HepG2 (cell line): ENCODE measurements around the gene CHD9. TPM values are rescaled to one million over a fixed set of nuclear protein-coding genes. Genes with fewer than 3 reads are reported as not detected.

Experiments
- CBFB ChIP-seq: sonication (generic); formaldehyde crosslinking; IDR thresholded peaks from 2 replicates; pipeline ENCODE4 v1.4.0; 2020; ENCODE audit warnings: missing genetic modification reagents
- FIP1L1 ChIP-seq: fragments of 200-400 bp; formaldehyde crosslinking; IDR thresholded peaks from 2 replicates; pipeline ENCODE4 v1.6.1; 2018; ENCODE audit warnings: low read depth, mild to moderate bottlenecking, low read length, moderate library complexity, borderline replicate concordance; ENCODE audit not compliant: insufficient read depth
- HINFP ChIP-seq: sonication (generic); formaldehyde crosslinking; IDR thresholded peaks from 2 replicates; pipeline ENCODE4 v1.4.0; 2020; ENCODE audit warnings: low read depth, mild to moderate bottlenecking, missing genetic modification reagents
- NPAS2 ChIP-seq: sonication (generic); formaldehyde crosslinking; IDR thresholded peaks from 2 replicates; pipeline ENCODE4 v1.8.0; 2022; ENCODE audit warnings: mild to moderate bottlenecking, missing genetic modification reagents, borderline replicate concordance
- PLRG1 ChIP-seq: fragments of 450-650 bp; conservative IDR thresholded peaks from 2 replicates; pipeline ENCODE4 v1.6.1; 2016
- SIX1 ChIP-seq: sonication (generic); formaldehyde crosslinking; IDR thresholded peaks from 2 replicates; pipeline ENCODE4 v1.4.0; 2020; ENCODE audit warnings: missing genetic modification reagents, borderline replicate concordance
- SRF ChIP-seq: IDR thresholded peaks from 2 replicates; pipeline ENCODE4 v1.6.1; 2011; ENCODE audit warnings: mild to moderate bottlenecking, low read depth, low read length, moderate library complexity
- ZNF333 ChIP-seq: sonication (generic); formaldehyde crosslinking; IDR thresholded peaks from 2 replicates; pipeline ENCODE4 v1.4.0; 2020; ENCODE audit warnings: mild to moderate bottlenecking, missing genetic modification reagents, borderline replicate concordance
- ZNF354B ChIP-seq: sonication (generic); formaldehyde crosslinking; IDR thresholded peaks from 2 replicates; pipeline ENCODE4 v1.8.0; 2022; ENCODE audit warnings: mild to moderate bottlenecking, missing genetic modification reagents
- ZNF619 ChIP-seq: sonication (generic); formaldehyde crosslinking; IDR thresholded peaks from 2 replicates; pipeline ENCODE4 v1.4.0; 2020; ENCODE audit warnings: mild to moderate bottlenecking, missing genetic modification reagents
- ZNF747 ChIP-seq: sonication (generic); formaldehyde crosslinking; IDR thresholded peaks from 2 replicates; pipeline ENCODE4 v1.8.1; 2023; ENCODE audit warnings: missing genetic modification reagents, mild to moderate bottlenecking, borderline replicate concordance
- ZNF878 ChIP-seq: sonication (generic); formaldehyde crosslinking; IDR thresholded peaks from 2 replicates; pipeline ENCODE4 v1.8.1; 2023; ENCODE audit warnings: mild to moderate bottlenecking, missing genetic modification reagents, moderate library complexity
- ZSCAN9 ChIP-seq: IDR thresholded peaks from 2 replicates; pipeline ENCODE4 v1.6.1; 2016; ENCODE audit warnings: borderline replicate concordance
- polyA plus RNA-seq, 8 experiments: library from polyadenylated mRNA; depleted of rRNA in 3 of 8; stranded (reverse) in 7 of 8; unstranded in 1 of 8; fragments of >200 nt; fragmentation: Illumina TruSeq in 4 of 8; extraction: Trizol in 4 of 8; gene quantifications; 2 replicates each; pipeline versions ENCODE4 v1.2.1 to v1.2.3, GENCODE V29; 2011 to 2016; ENCODE audit warnings: low read depth in 4 of 8, missing spikeins in 1 of 8, mixed read lengths in 1 of 8; ENCODE audit not compliant: insufficient read depth in 1 of 8
- total RNA-seq, 5 experiments: library from RNA; depleted of rRNA; stranded (reverse); fragments of >200 nt; fragmentation: Illumina TruSeq; extraction: Trizol; gene quantifications; 2 replicates each; pipeline ENCODE4 v1.2.3, GENCODE V29; 2016; ENCODE audit warnings: low read depth in 1 of 5
- TF ChIP-seq, protein P1 (sequence below): sonication (generic); formaldehyde crosslinking; IDR thresholded peaks from 2 replicates; pipeline ENCODE4 v1.5.0; 2020; ENCODE audit warnings: mild to moderate bottlenecking, missing genetic modification reagents
- TF ChIP-seq, protein P2 (sequence below): sonication (generic); formaldehyde crosslinking; IDR thresholded peaks from 2 replicates; pipeline ENCODE4 v1.8.0; 2022; ENCODE audit warnings: mild to moderate bottlenecking, missing genetic modification reagents
- TF ChIP-seq, protein P3 (sequence below): sonication (generic); formaldehyde crosslinking; IDR thresholded peaks from 2 replicates; pipeline ENCODE4 v1.4.0; 2020; ENCODE audit warnings: missing genetic modification reagents
- TF ChIP-seq, protein P4 (sequence below): sonication (generic); formaldehyde crosslinking; IDR thresholded peaks from 2 replicates; pipeline ENCODE4 v1.4.0; 2020; ENCODE audit warnings: missing genetic modification reagents, mild to moderate bottlenecking, borderline replicate concordance
- TF ChIP-seq, protein P5 (sequence below): sonication (generic); formaldehyde crosslinking; conservative IDR thresholded peaks from 2 replicates; pipeline ENCODE4 v1.8.0; 2022; ENCODE audit warnings: low read depth, missing genetic modification reagents

The CHD9 gene
- total and polyA plus RNA-seq, 2 of the 13 experiments (the other 11 are each of a cell fraction or from before 2014, with no cell fraction given) = 23.4 to 27.7 TPM

- 0 out of 2 replicates have a peak, but pooled peaks have one; percentile 47 for TF ChIP-seq NPAS2 (CRISPR knock-in tag)
- TF ChIP-seq HINFP (CRISPR knock-in tag) = no peak
- TF ChIP-seq SRF = no peak
- TF ChIP-seq FIP1L1 = no peak
- TF ChIP-seq, protein P1, sequence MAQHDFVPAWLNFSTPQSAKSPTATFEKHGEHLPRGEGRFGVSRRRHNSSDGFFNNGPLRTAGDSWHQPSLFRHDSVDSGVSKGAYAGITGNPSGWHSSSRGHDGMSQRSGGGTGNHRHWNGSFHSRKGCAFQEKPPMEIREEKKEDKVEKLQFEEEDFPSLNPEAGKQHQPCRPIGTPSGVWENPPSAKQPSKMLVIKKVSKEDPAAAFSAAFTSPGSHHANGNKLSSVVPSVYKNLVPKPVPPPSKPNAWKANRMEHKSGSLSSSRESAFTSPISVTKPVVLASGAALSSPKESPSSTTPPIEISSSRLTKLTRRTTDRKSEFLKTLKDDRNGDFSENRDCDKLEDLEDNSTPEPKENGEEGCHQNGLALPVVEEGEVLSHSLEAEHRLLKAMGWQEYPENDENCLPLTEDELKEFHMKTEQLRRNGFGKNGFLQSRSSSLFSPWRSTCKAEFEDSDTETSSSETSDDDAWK (CRISPR knock-in tag) = no peak
- TF ChIP-seq, protein P2, sequence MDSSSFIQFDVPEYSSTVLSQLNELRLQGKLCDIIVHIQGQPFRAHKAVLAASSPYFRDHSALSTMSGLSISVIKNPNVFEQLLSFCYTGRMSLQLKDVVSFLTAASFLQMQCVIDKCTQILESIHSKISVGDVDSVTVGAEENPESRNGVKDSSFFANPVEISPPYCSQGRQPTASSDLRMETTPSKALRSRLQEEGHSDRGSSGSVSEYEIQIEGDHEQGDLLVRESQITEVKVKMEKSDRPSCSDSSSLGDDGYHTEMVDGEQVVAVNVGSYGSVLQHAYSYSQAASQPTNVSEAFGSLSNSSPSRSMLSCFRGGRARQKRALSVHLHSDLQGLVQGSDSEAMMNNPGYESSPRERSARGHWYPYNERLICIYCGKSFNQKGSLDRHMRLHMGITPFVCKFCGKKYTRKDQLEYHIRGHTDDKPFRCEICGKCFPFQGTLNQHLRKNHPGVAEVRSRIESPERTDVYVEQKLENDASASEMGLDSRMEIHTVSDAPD (CRISPR knock-in tag) = no peak
- TF ChIP-seq SIX1 (CRISPR knock-in tag) = no peak
- no peak for TF ChIP-seq ZNF878 (CRISPR knock-in tag)
- TF ChIP-seq, protein P3, sequence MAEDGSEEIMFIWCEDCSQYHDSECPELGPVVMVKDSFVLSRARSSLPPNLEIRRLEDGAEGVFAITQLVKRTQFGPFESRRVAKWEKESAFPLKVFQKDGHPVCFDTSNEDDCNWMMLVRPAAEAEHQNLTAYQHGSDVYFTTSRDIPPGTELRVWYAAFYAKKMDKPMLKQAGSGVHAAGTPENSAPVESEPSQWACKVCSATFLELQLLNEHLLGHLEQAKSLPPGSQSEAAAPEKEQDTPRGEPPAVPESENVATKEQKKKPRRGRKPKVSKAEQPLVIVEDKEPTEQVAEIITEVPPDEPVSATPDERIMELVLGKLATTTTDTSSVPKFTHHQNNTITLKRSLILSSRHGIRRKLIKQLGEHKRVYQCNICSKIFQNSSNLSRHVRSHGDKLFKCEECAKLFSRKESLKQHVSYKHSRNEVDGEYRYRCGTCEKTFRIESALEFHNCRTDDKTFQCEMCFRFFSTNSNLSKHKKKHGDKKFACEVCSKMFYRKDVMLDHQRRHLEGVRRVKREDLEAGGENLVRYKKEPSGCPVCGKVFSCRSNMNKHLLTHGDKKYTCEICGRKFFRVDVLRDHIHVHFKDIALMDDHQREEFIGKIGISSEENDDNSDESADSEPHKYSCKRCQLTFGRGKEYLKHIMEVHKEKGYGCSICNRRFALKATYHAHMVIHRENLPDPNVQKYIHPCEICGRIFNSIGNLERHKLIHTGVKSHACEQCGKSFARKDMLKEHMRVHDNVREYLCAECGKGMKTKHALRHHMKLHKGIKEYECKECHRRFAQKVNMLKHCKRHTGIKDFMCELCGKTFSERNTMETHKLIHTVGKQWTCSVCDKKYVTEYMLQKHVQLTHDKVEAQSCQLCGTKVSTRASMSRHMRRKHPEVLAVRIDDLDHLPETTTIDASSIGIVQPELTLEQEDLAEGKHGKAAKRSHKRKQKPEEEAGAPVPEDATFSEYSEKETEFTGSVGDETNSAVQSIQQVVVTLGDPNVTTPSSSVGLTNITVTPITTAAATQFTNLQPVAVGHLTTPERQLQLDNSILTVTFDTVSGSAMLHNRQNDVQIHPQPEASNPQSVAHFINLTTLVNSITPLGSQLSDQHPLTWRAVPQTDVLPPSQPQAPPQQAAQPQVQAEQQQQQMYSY (CRISPR knock-in tag) = no peak
- TF ChIP-seq, protein P4, sequence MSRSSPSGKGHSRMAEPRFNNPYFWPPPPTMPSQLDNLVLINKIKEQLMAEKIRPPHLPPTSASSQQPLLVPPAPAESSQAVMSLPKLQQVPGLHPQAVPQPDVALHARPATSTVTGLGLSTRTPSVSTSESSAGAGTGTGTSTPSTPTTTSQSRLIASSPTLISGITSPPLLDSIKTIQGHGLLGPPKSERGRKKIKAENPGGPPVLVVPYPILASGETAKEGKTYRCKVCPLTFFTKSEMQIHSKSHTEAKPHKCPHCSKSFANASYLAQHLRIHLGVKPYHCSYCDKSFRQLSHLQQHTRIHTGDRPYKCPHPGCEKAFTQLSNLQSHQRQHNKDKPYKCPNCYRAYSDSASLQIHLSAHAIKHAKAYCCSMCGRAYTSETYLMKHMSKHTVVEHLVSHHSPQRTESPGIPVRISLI (CRISPR knock-in tag) = no peak
- no peak for TF ChIP-seq ZNF354B (CRISPR knock-in tag)
- no peak for TF ChIP-seq ZNF333 (CRISPR knock-in tag)
- TF ChIP-seq ZSCAN9 (CRISPR knock-in tag) = no peak
- TF ChIP-seq PLRG1 = no peak
- TF ChIP-seq ZNF619 (CRISPR knock-in tag) = no peak
- TF ChIP-seq CBFB (CRISPR knock-in tag) = 0 out of 2 replicates have a peak, but pooled peaks have one; percentile 34
- TF ChIP-seq, protein P5, sequence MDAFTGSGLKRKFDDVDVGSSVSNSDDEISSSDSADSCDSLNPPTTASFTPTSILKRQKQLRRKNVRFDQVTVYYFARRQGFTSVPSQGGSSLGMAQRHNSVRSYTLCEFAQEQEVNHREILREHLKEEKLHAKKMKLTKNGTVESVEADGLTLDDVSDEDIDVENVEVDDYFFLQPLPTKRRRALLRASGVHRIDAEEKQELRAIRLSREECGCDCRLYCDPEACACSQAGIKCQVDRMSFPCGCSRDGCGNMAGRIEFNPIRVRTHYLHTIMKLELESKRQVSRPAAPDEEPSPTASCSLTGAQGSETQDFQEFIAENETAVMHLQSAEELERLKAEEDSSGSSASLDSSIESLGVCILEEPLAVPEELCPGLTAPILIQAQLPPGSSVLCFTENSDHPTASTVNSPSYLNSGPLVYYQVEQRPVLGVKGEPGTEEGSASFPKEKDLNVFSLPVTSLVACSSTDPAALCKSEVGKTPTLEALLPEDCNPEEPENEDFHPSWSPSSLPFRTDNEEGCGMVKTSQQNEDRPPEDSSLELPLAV (CRISPR knock-in tag) = no peak
- no peak for TF ChIP-seq ZNF747 (CRISPR knock-in tag)
These were observed 76.7 kb downstream of the CHD9 start (continued) for GRCh38 chr16:53131363-53132071.
